HepG2 (cell line): ENCODE measurements around the gene SENP5. TPM values are rescaled to one million over a fixed set of nuclear protein-coding genes. Genes with fewer than 3 reads are reported as not detected.

Experiments used
- ARID5B ChIP-seq: IDR thresholded peaks from 2 replicates; pipeline ENCODE4 v1.4.0; 2020; ENCODE audit warnings: mild to moderate bottlenecking, missing genetic modification reagents
- BORCS8-MEF2B ChIP-seq: sonication (generic); formaldehyde crosslinking; IDR thresholded peaks from 2 replicates; pipeline ENCODE4 v1.8.0; 2022; ENCODE audit warnings: mild to moderate bottlenecking, missing genetic modification reagents
- CREM ChIP-seq, 2 experiments: sonication (generic) in 1 of 2; formaldehyde crosslinking in 1 of 2; IDR thresholded peaks; 2 replicates each; pipeline versions ENCODE4 v1.4.0 to v1.6.1; 2016 to 2020; ENCODE audit warnings: antibody characterized with exemption in 1 of 2, mild to moderate bottlenecking in 1 of 2, missing genetic modification reagents in 1 of 2
- DNMT3B ChIP-seq: conservative IDR thresholded peaks from 2 replicates; pipeline ENCODE4 v1.6.1; 2016; ENCODE audit warnings: missing biosample characterization, control low read depth
- HNF4A ChIP-seq: sonication (generic); formaldehyde crosslinking; IDR thresholded peaks from 2 replicates; pipeline ENCODE4 v1.4.0; 2020; ENCODE audit warnings: missing genetic modification reagents
- HOXA5 ChIP-seq: sonication (generic); formaldehyde crosslinking; IDR thresholded peaks from 2 replicates; pipeline ENCODE4 v1.4.0; 2020; ENCODE audit warnings: missing genetic modification reagents
- NPAS2 ChIP-seq: sonication (generic); formaldehyde crosslinking; IDR thresholded peaks from 2 replicates; pipeline ENCODE4 v1.8.0; 2022; ENCODE audit warnings: mild to moderate bottlenecking, missing genetic modification reagents, borderline replicate concordance
- PITX1 ChIP-seq: sonication (generic); formaldehyde crosslinking; IDR thresholded peaks from 2 replicates; pipeline ENCODE4 v1.5.1; 2020; ENCODE audit warnings: mild to moderate bottlenecking, missing genetic modification reagents
- RFX5 ChIP-seq: IDR thresholded peaks from 2 replicates; pipeline ENCODE4 v1.6.1; 2011; ENCODE audit warnings: low read depth, low read length, improper control_type of control experiment
- SOX6 ChIP-seq, 2 experiments: fragments of 450-650 bp in 1 of 2; sonication (generic) in 1 of 2; formaldehyde crosslinking in 1 of 2; IDR thresholded peaks; 2 replicates each; pipeline versions ENCODE4 v1.4.0 to v1.6.1; 2017 to 2020; ENCODE audit warnings: antibody characterized with exemption in 1 of 2, mild to moderate bottlenecking in 1 of 2, missing genetic modification reagents in 1 of 2
- SUZ12 ChIP-seq: fragments of 150-350 bp; IDR thresholded peaks from 2 replicates; pipeline ENCODE4 v1.6.1; 2014; ENCODE audit warnings: low read depth, low read length
- SYNCRIP ChIP-seq: fragments of 200-400 bp; formaldehyde crosslinking; IDR thresholded peaks from 2 replicates; pipeline ENCODE4 v1.6.1; 2018; ENCODE audit warnings: mild to moderate bottlenecking, low read depth, low read length; ENCODE audit not compliant: insufficient read depth
- THAP11 ChIP-seq: IDR thresholded peaks from 2 replicates; pipeline ENCODE4 v1.6.1; 2016; ENCODE audit warnings: missing biosample characterization, missing genetic modification reagents
- ZBTB7B ChIP-seq: sonication (generic); formaldehyde crosslinking; IDR thresholded peaks from 2 replicates; pipeline ENCODE4 v1.4.0; 2020; ENCODE audit warnings: missing genetic modification reagents
- ZNF292 ChIP-seq: sonication (generic); formaldehyde crosslinking; IDR thresholded peaks from 2 replicates; pipeline ENCODE4 v1.8.1; 2022; ENCODE audit warnings: mild to moderate bottlenecking, low read depth, missing genetic modification reagents, borderline replicate concordance
- ZNF34 ChIP-seq: sonication (generic); formaldehyde crosslinking; IDR thresholded peaks from 2 replicates; pipeline ENCODE4 v1.4.0; 2020; ENCODE audit warnings: mild to moderate bottlenecking, missing genetic modification reagents, borderline replicate concordance
- ZNF790 ChIP-seq: sonication (generic); formaldehyde crosslinking; IDR thresholded peaks from 2 replicates; pipeline ENCODE4 v1.8.0; 2022; ENCODE audit warnings: missing genetic modification reagents, mild to moderate bottlenecking, borderline replicate concordance
- ZNF891 ChIP-seq: sonication (generic); formaldehyde crosslinking; IDR thresholded peaks from 2 replicates; pipeline ENCODE4 v1.5.0; 2020; ENCODE audit warnings: mild to moderate bottlenecking, missing genetic modification reagents
- polyA plus RNA-seq, 8 experiments: library from polyadenylated mRNA; depleted of rRNA in 3 of 8; stranded (reverse) in 7 of 8; unstranded in 1 of 8; fragments of >200 nt; fragmentation: Illumina TruSeq in 4 of 8; extraction: Trizol in 4 of 8; gene quantifications; 2 replicates each; pipeline versions ENCODE4 v1.2.1 to v1.2.3, GENCODE V29; 2011 to 2016; ENCODE audit warnings: low read depth in 4 of 8, missing spikeins in 1 of 8, mixed read lengths in 1 of 8; ENCODE audit not compliant: insufficient read depth in 1 of 8
- total RNA-seq, 5 experiments: library from RNA; depleted of rRNA; stranded (reverse); fragments of >200 nt; fragmentation: Illumina TruSeq; extraction: Trizol; gene quantifications; 2 replicates each; pipeline ENCODE4 v1.2.3, GENCODE V29; 2016; ENCODE audit warnings: low read depth in 1 of 5
- TF ChIP-seq, protein P1 (sequence below): sonication (generic); formaldehyde crosslinking; IDR thresholded peaks from 2 replicates; pipeline ENCODE4 v1.4.0; 2020; ENCODE audit warnings: missing genetic modification reagents
- TF ChIP-seq, protein P2 (sequence below): IDR thresholded peaks from 2 replicates; pipeline ENCODE4 v1.6.1; 2016; ENCODE audit warnings: mild to moderate bottlenecking

SENP5 gene
- total and polyA plus RNA-seq, 2 of the 13 experiments (the other 11 are each of a cell fraction or from before 2014, with no cell fraction given) = 17.6 to 30.9 TPM

DNA sequence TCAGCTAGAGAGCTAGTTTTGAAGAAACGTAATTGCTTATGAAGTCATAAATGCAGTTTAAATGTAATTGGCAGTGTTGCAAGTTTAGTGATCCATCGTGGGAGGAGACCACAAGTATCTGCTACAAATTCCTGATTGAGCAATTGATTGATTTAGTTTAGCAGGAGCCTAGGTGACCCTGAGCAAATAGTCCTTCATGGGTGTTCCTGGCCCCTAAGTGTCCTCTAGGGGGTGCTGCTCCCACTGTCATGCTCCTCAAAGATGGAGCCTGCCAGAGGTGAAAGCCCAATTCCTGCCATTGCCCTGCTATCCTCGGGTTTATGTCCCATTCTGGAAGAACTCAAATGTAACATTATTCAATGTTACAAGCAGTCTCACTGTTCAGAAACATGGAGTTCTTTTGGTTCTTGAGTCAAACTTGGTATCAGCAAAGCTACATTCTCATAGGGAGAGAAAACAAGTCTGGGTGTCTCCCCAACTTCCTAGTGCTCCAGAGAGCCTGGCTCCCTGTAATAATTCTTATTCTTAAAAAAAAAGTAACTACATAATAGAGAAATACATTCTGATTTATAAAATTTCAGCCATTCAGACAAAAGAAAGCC, 29.8 kb upstream of the SENP5 start (continued):
- TF ChIP-seq HOXA5 (CRISPR knock-in tag) (peak; percentile 66; the same call in 1 of the 2 replicates), ZNF790 (CRISPR knock-in tag) (no peak), NPAS2 (CRISPR knock-in tag) (no peak), HNF4A (CRISPR knock-in tag) (no peak), ZNF292 (CRISPR knock-in tag) (no peak), ZBTB7B (CRISPR knock-in tag) (no peak), RFX5 (no peak), SOX6 (IDR thresholded peaks at IDR 0.05) (no peak), SOX6 (CRISPR knock-in tag; IDR thresholded peaks at IDR 0.05) (no peak), PITX1 (CRISPR knock-in tag) (no peak), ZNF34 (CRISPR knock-in tag) (no peak), CREM (IDR thresholded peaks at IDR 0.05) (no peak), CREM (CRISPR knock-in tag; IDR thresholded peaks at IDR 0.05) (no peak), BORCS8-MEF2B (CRISPR knock-in tag) (no peak), DNMT3B (no peak), ZNF891 (CRISPR knock-in tag) (no peak), THAP11 (CRISPR knock-in tag) (0 out of 2 replicates have a peak, but pooled peaks have one; percentile 30), SUZ12 (no peak), ARID5B (peak; percentile 58; the same call in 1 of the 2 replicates), SYNCRIP (no peak)
- TF ChIP-seq, protein P1, sequence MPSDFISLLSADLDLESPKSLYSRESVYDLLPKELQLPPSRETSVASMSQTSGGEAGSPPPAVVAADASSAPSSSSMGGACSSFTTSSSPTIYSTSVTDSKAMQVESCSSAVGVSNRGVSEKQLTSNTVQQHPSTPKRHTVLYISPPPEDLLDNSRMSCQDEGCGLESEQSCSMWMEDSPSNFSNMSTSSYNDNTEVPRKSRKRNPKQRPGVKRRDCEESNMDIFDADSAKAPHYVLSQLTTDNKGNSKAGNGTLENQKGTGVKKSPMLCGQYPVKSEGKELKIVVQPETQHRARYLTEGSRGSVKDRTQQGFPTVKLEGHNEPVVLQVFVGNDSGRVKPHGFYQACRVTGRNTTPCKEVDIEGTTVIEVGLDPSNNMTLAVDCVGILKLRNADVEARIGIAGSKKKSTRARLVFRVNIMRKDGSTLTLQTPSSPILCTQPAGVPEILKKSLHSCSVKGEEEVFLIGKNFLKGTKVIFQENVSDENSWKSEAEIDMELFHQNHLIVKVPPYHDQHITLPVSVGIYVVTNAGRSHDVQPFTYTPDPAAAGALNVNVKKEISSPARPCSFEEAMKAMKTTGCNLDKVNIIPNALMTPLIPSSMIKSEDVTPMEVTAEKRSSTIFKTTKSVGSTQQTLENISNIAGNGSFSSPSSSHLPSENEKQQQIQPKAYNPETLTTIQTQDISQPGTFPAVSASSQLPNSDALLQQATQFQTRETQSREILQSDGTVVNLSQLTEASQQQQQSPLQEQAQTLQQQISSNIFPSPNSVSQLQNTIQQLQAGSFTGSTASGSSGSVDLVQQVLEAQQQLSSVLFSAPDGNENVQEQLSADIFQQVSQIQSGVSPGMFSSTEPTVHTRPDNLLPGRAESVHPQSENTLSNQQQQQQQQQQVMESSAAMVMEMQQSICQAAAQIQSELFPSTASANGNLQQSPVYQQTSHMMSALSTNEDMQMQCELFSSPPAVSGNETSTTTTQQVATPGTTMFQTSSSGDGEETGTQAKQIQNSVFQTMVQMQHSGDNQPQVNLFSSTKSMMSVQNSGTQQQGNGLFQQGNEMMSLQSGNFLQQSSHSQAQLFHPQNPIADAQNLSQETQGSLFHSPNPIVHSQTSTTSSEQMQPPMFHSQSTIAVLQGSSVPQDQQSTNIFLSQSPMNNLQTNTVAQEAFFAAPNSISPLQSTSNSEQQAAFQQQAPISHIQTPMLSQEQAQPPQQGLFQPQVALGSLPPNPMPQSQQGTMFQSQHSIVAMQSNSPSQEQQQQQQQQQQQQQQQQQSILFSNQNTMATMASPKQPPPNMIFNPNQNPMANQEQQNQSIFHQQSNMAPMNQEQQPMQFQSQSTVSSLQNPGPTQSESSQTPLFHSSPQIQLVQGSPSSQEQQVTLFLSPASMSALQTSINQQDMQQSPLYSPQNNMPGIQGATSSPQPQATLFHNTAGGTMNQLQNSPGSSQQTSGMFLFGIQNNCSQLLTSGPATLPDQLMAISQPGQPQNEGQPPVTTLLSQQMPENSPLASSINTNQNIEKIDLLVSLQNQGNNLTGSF (CRISPR knock-in tag) = no peak
- TF ChIP-seq, protein P2, sequence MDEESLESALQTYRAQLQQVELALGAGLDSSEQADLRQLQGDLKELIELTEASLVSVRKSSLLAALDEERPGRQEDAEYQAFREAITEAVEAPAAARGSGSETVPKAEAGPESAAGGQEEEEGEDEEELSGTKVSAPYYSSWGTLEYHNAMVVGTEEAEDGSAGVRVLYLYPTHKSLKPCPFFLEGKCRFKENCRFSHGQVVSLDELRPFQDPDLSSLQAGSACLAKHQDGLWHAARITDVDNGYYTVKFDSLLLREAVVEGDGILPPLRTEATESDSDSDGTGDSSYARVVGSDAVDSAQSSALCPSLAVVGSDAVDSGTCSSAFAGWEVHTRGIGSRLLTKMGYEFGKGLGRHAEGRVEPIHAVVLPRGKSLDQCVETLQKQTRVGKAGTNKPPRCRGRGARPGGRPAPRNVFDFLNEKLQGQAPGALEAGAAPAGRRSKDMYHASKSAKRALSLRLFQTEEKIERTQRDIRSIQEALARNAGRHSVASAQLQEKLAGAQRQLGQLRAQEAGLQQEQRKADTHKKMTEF = peak; percentile 39; the same call in 1 of the 2 replicates
